HEK293 (cell line): ENCODE data around the gene PASK.

Source experiments
- BCL11A ChIP-seq: fragments of 450-650 bp; formaldehyde crosslinking; IDR thresholded peaks from 2 replicates; pipeline ENCODE4 v1.5.1; 2016; ENCODE audit warnings: low read depth, missing biosample characterization, missing genetic modification characterization
- BCL11B ChIP-seq: fragments of 450-650 bp; formaldehyde crosslinking; IDR thresholded peaks from 2 replicates; pipeline ENCODE4 v1.5.1; 2016; ENCODE audit warnings: low read depth, missing biosample characterization, missing genetic modification characterization
- HOXC10 ChIP-seq: sonication (generic); formaldehyde crosslinking; IDR thresholded peaks from 2 replicates; pipeline ENCODE4 v1.8.1; 2023; ENCODE audit warnings: mild to moderate bottlenecking, missing genetic modification reagents
- KLF16 ChIP-seq: fragments of 450-650 bp; formaldehyde crosslinking; IDR thresholded peaks from 2 replicates; pipeline ENCODE4 v1.5.1; 2017; ENCODE audit warnings: missing biosample characterization, missing genetic modification characterization
- OSR2 ChIP-seq: fragments of 450-650 bp; formaldehyde crosslinking; IDR thresholded peaks from 2 replicates; pipeline ENCODE4 v1.5.1; 2016; ENCODE audit warnings: missing biosample characterization, missing genetic modification characterization
- REPIN1 ChIP-seq: fragments of 450-650 bp; formaldehyde crosslinking; IDR thresholded peaks from 2 replicates; pipeline ENCODE4 v1.5.1; 2017; ENCODE audit warnings: missing biosample characterization, missing genetic modification characterization, low read depth
- SCRT2 ChIP-seq: fragments of 450-650 bp; formaldehyde crosslinking; IDR thresholded peaks from 2 replicates; pipeline ENCODE4 v1.5.1; 2016; ENCODE audit warnings: missing biosample characterization, missing genetic modification characterization
- SP3 ChIP-seq: fragments of 450-650 bp; formaldehyde crosslinking; IDR thresholded peaks from 2 replicates; pipeline ENCODE4 v1.5.1; 2016; ENCODE audit warnings: missing biosample characterization, missing genetic modification characterization
- ZBTB17 ChIP-seq: fragments of 450-650 bp; formaldehyde crosslinking; IDR thresholded peaks from 2 replicates; pipeline ENCODE4 v1.5.1; 2016; ENCODE audit warnings: missing biosample characterization, missing genetic modification characterization
- ZIC2 ChIP-seq: fragments of 450-650 bp; formaldehyde crosslinking; IDR thresholded peaks from 2 replicates; pipeline ENCODE4 v1.5.1; 2016; ENCODE audit warnings: missing biosample characterization, missing genetic modification characterization
- ZNF114 ChIP-seq: fragments of 450-650 bp; formaldehyde crosslinking; IDR thresholded peaks from 2 replicates; pipeline ENCODE4 v1.5.0; 2017; ENCODE audit warnings: missing biosample characterization, missing genetic modification characterization
- ZNF138 ChIP-seq: fragments of 450-650 bp; formaldehyde crosslinking; IDR thresholded peaks from 2 replicates; pipeline ENCODE4 v1.5.1; 2016; ENCODE audit warnings: missing biosample characterization, missing genetic modification characterization, borderline replicate concordance
- ZNF157 ChIP-seq: fragments of 450-650 bp; formaldehyde crosslinking; IDR thresholded peaks from 2 replicates; pipeline ENCODE4 v1.5.1; 2016; ENCODE audit warnings: missing biosample characterization, missing genetic modification characterization
- ZNF23 ChIP-seq: fragments of 450-650 bp; formaldehyde crosslinking; IDR thresholded peaks from 2 replicates; pipeline ENCODE4 v1.5.1; 2016; ENCODE audit warnings: missing biosample characterization, missing genetic modification characterization, borderline replicate concordance
- ZNF274 ChIP-seq, 2 experiments: fragments of 200-500 bp in 1 of 2; fragments of 450-650 bp in 1 of 2; sonication (Bioruptor generic) in 1 of 2; formaldehyde crosslinking in 1 of 2; IDR thresholded peaks; 2 replicates each; pipeline versions ENCODE4 v1.5.1 to v1.6.1; 2014 to 2016; ENCODE audit warnings: borderline replicate concordance in 1 of 2, inconsistent platforms in 1 of 2, low read length in 1 of 2, missing biosample characterization in 1 of 2, missing genetic modification characterization in 1 of 2
- ZNF324 ChIP-seq: fragments of 450-650 bp; formaldehyde crosslinking; IDR thresholded peaks from 2 replicates; pipeline ENCODE4 v1.5.1; 2016; ENCODE audit warnings: missing biosample characterization, missing genetic modification characterization
- ZNF341 ChIP-seq: fragments of 450-650 bp; formaldehyde crosslinking; IDR thresholded peaks from 2 replicates; pipeline ENCODE4; 2016; ENCODE audit warnings: low read depth, missing biosample characterization, missing genetic modification characterization
- ZNF354C ChIP-seq: fragments of 450-650 bp; formaldehyde crosslinking; IDR thresholded peaks from 2 replicates; pipeline ENCODE4 v1.5.1; 2016; ENCODE audit warnings: missing biosample characterization, missing genetic modification characterization, low read depth, borderline replicate concordance
- ZNF416 ChIP-seq: fragments of 450-650 bp; formaldehyde crosslinking; IDR thresholded peaks from 2 replicates; pipeline ENCODE4 v1.5.1; 2016; ENCODE audit warnings: missing biosample characterization, missing genetic modification characterization
- ZNF514 ChIP-seq: fragments of 450-650 bp; formaldehyde crosslinking; IDR thresholded peaks from 2 replicates; pipeline ENCODE4 v1.5.1; 2016; ENCODE audit warnings: missing biosample characterization, missing genetic modification characterization
- ZNF610 ChIP-seq: fragments of 450-650 bp; formaldehyde crosslinking; IDR thresholded peaks from 2 replicates; pipeline ENCODE4 v1.5.1; 2016; ENCODE audit warnings: missing biosample characterization, missing genetic modification characterization, borderline replicate concordance
- ZNF623 ChIP-seq: fragments of 450-650 bp; formaldehyde crosslinking; IDR thresholded peaks from 2 replicates; pipeline ENCODE4 v1.5.1; 2016; ENCODE audit warnings: missing biosample characterization, missing genetic modification characterization
- ZNF76 ChIP-seq: fragments of 450-650 bp; formaldehyde crosslinking; IDR thresholded peaks from 2 replicates; pipeline ENCODE4; 2016; ENCODE audit warnings: low read depth, missing biosample characterization, missing genetic modification characterization, borderline replicate concordance
- ZNF830 ChIP-seq: fragments of 450-650 bp; IDR thresholded peaks from 2 replicates; pipeline ENCODE4 v1.5.0; 2018; ENCODE audit warnings: missing biosample characterization, missing genetic modification characterization, low read depth, mild to moderate bottlenecking, moderate library complexity
- ZXDB ChIP-seq: fragments of 450-650 bp; formaldehyde crosslinking; IDR thresholded peaks from 2 replicates; pipeline ENCODE4 v1.5.1; 2016; ENCODE audit warnings: missing biosample characterization, missing genetic modification characterization
- TF ChIP-seq, protein P1 (sequence below): fragments of 450-650 bp; formaldehyde crosslinking; IDR thresholded peaks from 2 replicates; pipeline ENCODE4 v1.5.1; 2017; ENCODE audit warnings: missing biosample characterization, missing genetic modification characterization
- TF ChIP-seq, protein P2 (sequence below): fragments of 450-650 bp; formaldehyde crosslinking; conservative IDR thresholded peaks from 2 replicates; pipeline ENCODE4 v1.5.1; 2016; ENCODE audit warnings: low read depth, missing biosample characterization, missing genetic modification characterization
- TF ChIP-seq, protein P3 (sequence below): fragments of 450-650 bp; formaldehyde crosslinking; IDR thresholded peaks from 2 replicates; pipeline ENCODE4 v1.5.1; 2016; ENCODE audit warnings: missing biosample characterization, missing genetic modification characterization

PASK gene

DNA sequence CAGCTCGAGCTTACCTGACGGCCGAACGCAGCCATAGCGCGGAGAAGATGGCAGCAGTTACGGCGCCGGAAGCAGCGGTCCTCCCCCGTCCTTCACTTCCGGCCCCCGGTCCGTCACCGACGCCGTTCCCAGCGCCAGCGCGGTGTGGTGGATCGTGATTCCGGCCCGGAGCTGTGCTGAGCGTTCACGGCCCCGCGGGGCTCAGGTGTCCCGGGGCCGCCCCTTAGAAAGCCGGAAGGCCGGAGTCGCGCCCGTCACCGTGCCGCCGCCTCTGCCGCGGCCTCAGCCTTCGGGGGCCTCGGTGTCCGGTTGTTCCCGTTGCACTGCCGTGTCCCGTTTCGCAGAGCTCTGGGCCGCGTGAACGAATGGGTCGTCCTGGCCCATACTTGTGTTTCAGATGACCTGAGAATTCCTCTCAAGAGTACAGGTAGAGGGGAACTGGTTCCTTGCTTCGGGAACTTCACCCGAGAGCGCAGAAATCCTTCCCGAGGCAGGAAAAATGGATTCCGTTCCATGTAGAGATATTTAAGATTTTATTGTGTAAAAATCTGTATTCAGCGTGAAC lies 47.0 kb downstream of the PASK start, which contains the start of gene MTERF4 (continued):
- TF ChIP-seq ZNF157 (tag by site-specific recombination) (no peak), ZNF76 (peak; percentile 83; the same call in 1 of the 2 replicates), ZNF23 (tag by site-specific recombination) (no peak), ZNF341 (tag by site-specific recombination) (peak; percentile 38; the same call in 1 of the 2 replicates), SCRT2 (no peak), OSR2 (0 out of 2 replicates have a peak, but pooled peaks have one; percentile 18), ZNF830 (tag by site-specific recombination) (no peak), BCL11B (tag by site-specific recombination) (no peak), ZNF623 (tag by site-specific recombination) (0 out of 2 replicates have a peak, but pooled peaks have one; percentile 23), ZNF324 (tag by site-specific recombination) (peak; percentile 97), ZNF354C (tag by site-specific recombination) (no peak), ZNF138 (tag by site-specific recombination) (no peak), ZNF610 (tag by site-specific recombination) (peak; percentile 78; the same call in 1 of the 2 replicates), ZBTB17 (peak; percentile 86), ZNF114 (no peak), ZNF514 (tag by site-specific recombination) (no peak), SP3 (peak; percentile 73), KLF16 (peak; percentile 98), BCL11A (no peak), ZNF416 (no peak), ZNF274 (IDR thresholded peaks at IDR 0.05; ENCODE audit: low read length) (no peak), ZNF274 (tag by site-specific recombination; IDR thresholded peaks at IDR 0.05; ENCODE audit: borderline replicate concordance) (no peak), REPIN1 (tag by site-specific recombination) (peak; percentile 94; the same call in 1 of the 2 replicates), ZXDB (tag by site-specific recombination) (peak; percentile 97), HOXC10 (CRISPR knock-in tag) (peak; percentile 89; the same call in 1 of the 2 replicates), ZIC2 (tag by site-specific recombination) (peak; percentile 35)
- TF ChIP-seq, protein P1, sequence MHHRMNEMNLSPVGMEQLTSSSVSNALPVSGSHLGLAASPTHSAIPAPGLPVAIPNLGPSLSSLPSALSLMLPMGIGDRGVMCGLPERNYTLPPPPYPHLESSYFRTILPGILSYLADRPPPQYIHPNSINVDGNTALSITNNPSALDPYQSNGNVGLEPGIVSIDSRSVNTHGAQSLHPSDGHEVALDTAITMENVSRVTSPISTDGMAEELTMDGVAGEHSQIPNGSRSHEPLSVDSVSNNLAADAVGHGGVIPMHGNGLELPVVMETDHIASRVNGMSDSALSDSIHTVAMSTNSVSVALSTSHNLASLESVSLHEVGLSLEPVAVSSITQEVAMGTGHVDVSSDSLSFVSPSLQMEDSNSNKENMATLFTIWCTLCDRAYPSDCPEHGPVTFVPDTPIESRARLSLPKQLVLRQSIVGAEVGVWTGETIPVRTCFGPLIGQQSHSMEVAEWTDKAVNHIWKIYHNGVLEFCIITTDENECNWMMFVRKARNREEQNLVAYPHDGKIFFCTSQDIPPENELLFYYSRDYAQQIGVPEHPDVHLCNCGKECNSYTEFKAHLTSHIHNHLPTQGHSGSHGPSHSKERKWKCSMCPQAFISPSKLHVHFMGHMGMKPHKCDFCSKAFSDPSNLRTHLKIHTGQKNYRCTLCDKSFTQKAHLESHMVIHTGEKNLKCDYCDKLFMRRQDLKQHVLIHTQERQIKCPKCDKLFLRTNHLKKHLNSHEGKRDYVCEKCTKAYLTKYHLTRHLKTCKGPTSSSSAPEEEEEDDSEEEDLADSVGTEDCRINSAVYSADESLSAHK: peak; percentile 70
- TF ChIP-seq, protein P2, sequence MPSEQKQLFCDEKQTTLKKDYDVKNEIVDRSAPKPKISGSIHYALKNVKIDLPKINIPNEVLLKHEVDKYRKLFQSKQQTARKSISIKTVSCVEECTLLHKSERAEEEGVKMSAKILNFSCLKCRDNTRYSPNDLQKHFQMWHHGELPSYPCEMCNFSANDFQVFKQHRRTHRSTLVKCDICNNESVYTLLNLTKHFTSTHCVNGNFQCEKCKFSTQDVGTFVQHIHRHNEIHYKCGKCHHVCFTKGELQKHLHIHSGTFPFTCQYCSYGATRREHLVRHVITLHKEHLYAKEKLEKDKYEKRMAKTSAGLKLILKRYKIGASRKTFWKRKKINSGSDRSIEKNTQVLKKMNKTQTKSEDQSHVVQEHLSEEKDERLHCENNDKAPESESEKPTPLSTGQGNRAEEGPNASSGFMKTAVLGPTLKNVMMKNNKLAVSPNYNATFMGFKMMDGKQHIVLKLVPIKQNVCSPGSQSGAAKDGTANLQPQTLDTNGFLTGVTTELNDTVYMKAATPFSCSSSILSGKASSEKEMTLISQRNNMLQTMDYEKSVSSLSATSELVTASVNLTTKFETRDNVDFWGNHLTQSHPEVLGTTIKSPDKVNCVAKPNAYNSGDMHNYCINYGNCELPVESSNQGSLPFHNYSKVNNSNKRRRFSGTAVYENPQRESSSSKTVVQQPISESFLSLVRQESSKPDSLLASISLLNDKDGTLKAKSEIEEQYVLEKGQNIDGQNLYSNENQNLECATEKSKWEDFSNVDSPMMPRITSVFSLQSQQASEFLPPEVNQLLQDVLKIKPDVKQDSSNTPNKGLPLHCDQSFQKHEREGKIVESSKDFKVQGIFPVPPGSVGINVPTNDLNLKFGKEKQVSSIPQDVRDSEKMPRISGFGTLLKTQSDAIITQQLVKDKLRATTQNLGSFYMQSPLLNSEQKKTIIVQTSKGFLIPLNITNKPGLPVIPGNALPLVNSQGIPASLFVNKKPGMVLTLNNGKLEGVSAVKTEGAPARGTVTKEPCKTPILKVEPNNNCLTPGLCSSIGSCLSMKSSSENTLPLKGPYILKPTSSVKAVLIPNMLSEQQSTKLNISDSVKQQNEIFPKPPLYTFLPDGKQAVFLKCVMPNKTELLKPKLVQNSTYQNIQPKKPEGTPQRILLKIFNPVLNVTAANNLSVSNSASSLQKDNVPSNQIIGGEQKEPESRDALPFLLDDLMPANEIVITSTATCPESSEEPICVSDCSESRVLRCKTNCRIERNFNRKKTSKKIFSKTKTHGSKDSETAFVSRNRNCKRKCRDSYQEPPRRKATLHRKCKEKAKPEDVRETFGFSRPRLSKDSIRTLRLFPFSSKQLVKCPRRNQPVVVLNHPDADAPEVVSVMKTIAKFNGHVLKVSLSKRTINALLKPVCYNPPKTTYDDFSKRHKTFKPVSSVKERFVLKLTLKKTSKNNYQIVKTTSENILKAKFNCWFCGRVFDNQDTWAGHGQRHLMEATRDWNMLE (tag by site-specific recombination): peak; percentile 66
- TF ChIP-seq, protein P3, sequence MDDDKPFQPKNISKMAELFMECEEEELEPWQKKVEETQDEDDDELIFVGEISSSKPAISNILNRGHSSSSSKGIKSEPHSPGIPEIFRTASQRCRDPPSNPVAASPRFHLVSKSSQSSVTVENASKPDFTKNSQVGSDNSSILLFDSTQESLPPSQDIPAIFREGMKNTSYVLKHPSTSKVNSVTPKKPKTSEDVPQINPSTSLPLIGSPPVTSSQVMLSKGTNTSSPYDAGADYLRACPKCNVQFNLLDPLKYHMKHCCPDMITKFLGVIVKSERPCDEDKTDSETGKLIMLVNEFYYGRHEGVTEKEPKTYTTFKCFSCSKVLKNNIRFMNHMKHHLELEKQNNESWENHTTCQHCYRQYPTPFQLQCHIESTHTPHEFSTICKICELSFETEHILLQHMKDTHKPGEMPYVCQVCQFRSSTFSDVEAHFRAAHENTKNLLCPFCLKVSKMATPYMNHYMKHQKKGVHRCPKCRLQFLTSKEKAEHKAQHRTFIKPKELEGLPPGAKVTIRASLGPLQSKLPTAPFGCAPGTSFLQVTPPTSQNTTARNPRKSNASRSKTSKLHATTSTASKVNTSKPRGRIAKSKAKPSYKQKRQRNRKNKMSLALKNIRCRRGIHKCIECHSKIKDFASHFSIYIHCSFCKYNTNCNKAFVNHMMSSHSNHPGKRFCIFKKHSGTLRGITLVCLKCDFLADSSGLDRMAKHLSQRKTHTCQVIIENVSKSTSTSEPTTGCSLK (tag by site-specific recombination): no peak
